ENCODE measurements around the gene ERI2.
"Not testable (repeated sequence)": the region's sequence is repeated elsewhere in the genome, so short reads cannot be mapped to it uniquely, and the experiment has no call there.

The ERI2 gene

GRCh38 chr16:20762404-20763123, 43.7 kb downstream of the ERI2 start:
- no peak for DNase-seq

- DNase-seq: no peak
Measured at GRCh38 chr16:20761175-20761574, 45.1 kb downstream of the ERI2 start.

- no peak for DNase-seq
Measured at GRCh38 chr16:20760346-20760745, 45.9 kb downstream of the ERI2 start.

- not testable (repeated sequence) for DNase-seq
Measured at GRCh38 chr16:20755799-20756198, 50.5 kb downstream of the ERI2 start.

GRCh38 chr16:20755238-20755637, 51.0 kb downstream of the ERI2 start:
- no peak for DNase-seq

GRCh38 chr16:20753727-20754126, 52.5 kb downstream of the ERI2 start:
- no peak for DNase-seq

- no peak for DNase-seq
Measured at GRCh38 chr16:20750558-20750957, 55.7 kb downstream of the ERI2 start.

GRCh38 chr16:20749474-20749873, 56.8 kb downstream of the ERI2 start:
- DNase-seq: no peak

GRCh38 chr16:20747030-20747816, 59.0 kb downstream of the ERI2 start:
- DNase-seq: no peak

GRCh38 chr16:20746461-20746860, 59.8 kb downstream of the ERI2 start:
- no peak for DNase-seq
